T-helper 17 cell (primary cell): ENCODE measurements around the gene USP47. TPM values are rescaled to one million over a fixed set of nuclear protein-coding genes. Genes with fewer than 3 reads are reported as not detected.

Experiments
- ATAC-seq: fragments of 150-1000 bp; cut with Tn5 transposase; 2 replicates; pipeline ENCODE4 v1.10.0; 2021; ENCODE audit warnings: mild to moderate bottlenecking, moderate library complexity
- DNase-seq, 3 donors: peaks; one replicate each; pipeline versions ENCODE4 v3.0.0 to v3.0.0-alpha.2; 2020 to 2021
- H3K9me3 ChIP-seq: one replicate; pipeline ENCODE4 v1.7.0; 2013; ENCODE audit warnings: low read length, mild to moderate bottlenecking; ENCODE audit not compliant: control insufficient read depth, poor library complexity, severe bottlenecking
- H3K27ac Mint-ChIP-seq: one replicate; pipeline ENCODE4 v1.8.0; 2022; ENCODE audit warnings: mild to moderate bottlenecking, moderate library complexity, mixed read lengths
- H3K27me3 Mint-ChIP-seq: one replicate; pipeline ENCODE4 v1.8.0; 2022; ENCODE audit warnings: mixed read lengths
- H3K36me3 Mint-ChIP-seq: one replicate; pipeline ENCODE4 v1.8.0; 2022; ENCODE audit warnings: low read depth, mixed read lengths
- H3K4me1 Mint-ChIP-seq: one replicate; pipeline ENCODE4 v1.8.0; 2022; ENCODE audit warnings: mild to moderate bottlenecking, mixed read lengths
- H3K4me3 Mint-ChIP-seq: one replicate; pipeline ENCODE4 v1.8.0; 2022; ENCODE audit warnings: mild to moderate bottlenecking, moderate library complexity, mixed read lengths
- total RNA-seq, 4 donors: library from RNA in 2 of 4; stranded (reverse) in 2 of 4; gene quantifications; one replicate each; pipeline ENCODE4 v1.2.3 and lab custom pipeline; 2022 to 2026

USP47 gene, protein sequence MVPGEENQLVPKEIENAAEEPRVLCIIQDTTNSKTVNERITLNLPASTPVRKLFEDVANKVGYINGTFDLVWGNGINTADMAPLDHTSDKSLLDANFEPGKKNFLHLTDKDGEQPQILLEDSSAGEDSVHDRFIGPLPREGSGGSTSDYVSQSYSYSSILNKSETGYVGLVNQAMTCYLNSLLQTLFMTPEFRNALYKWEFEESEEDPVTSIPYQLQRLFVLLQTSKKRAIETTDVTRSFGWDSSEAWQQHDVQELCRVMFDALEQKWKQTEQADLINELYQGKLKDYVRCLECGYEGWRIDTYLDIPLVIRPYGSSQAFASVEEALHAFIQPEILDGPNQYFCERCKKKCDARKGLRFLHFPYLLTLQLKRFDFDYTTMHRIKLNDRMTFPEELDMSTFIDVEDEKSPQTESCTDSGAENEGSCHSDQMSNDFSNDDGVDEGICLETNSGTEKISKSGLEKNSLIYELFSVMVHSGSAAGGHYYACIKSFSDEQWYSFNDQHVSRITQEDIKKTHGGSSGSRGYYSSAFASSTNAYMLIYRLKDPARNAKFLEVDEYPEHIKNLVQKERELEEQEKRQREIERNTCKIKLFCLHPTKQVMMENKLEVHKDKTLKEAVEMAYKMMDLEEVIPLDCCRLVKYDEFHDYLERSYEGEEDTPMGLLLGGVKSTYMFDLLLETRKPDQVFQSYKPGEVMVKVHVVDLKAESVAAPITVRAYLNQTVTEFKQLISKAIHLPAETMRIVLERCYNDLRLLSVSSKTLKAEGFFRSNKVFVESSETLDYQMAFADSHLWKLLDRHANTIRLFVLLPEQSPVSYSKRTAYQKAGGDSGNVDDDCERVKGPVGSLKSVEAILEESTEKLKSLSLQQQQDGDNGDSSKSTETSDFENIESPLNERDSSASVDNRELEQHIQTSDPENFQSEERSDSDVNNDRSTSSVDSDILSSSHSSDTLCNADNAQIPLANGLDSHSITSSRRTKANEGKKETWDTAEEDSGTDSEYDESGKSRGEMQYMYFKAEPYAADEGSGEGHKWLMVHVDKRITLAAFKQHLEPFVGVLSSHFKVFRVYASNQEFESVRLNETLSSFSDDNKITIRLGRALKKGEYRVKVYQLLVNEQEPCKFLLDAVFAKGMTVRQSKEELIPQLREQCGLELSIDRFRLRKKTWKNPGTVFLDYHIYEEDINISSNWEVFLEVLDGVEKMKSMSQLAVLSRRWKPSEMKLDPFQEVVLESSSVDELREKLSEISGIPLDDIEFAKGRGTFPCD (N-terminal part only)
- total RNA-seq (10 to 100 TPM; 71.5 to 82.3 TPM), total RNA-seq (lab: John Stamatoyannopoulos, UW) (166 to 265 reads per million in 2 donors)

DNA sequence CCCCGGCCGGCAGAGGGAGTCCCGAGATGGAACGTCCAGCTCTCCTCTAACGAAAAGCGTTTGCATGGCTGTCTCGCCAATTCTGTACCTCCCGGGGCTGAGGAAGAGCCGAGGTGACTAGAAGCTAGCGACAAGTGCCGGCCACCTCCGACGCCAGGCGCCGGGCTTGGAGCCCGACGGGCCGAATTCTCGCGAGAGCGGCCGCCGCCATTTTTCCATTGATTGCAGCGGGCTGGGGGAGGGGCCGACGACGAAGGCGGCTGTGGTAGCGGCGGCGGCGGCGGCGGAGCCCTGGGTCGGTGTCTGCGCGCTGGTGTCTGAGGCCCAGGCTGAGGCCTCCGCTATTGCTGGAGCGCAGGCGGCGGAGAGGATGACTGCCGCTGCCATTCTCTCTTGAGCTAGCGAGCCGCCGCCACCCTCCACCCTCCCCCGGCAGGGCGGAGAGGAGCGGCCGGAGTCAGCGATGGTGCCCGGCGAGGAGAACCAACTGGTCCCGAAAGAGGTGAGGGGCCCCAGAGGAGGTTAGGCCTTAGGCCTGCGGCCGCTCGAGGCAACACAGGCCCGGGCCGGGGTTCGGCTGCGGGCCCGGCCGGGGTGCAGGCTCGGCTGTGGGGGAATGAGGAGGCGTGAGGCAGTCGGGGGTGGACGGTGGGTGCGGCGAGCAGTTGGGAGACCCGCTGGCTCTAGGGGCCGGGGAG, at the start of gene USP47:
Gene USP47, plus strand, starts transcription at position 250 of the 698 bp plus-strand sequence. Its CDS starts 214 bp downstream, at position 464.
- H3K36me3 Mint-ChIP-seq: peaks cover 7% of the 10 kb centered on the region
- ATAC-seq (peak; percentile 88), DNase-seq (peak; percentile 90 to 96 (median 95))
- peaks cover 21% of the 10 kb centered on the region for H3K27me3 Mint-ChIP-seq
- no peaks in the 10 kb centered on the region for H3K9me3 ChIP-seq
- H3K4me1 Mint-ChIP-seq: peaks cover 24% of the 10 kb centered on the region
- H3K4me3 Mint-ChIP-seq: no peak within 1 kb of the TSS
- no peak within 1 kb of the TSS for H3K27ac Mint-ChIP-seq

DNA sequence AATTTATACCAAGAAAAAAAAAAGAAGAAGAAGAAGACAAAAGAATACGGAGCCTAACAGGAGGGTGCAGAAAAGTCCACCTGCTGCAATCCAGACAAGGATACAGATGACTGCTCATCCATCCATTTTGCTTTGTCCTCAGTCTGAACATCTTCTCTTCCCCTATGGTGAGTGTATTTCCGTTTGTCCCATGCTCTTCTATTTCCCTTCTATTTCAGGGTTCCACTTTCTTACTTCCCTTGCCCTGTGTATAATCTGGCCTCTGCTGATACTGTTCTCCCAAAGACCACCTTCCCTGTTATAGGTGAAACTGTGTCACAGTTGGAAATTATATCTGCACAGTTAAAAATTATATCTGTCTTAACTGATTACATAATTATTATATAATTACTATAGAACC, 48.7 kb upstream of the USP47 start:
- ATAC-seq (no peak), DNase-seq (no peak)
- Mint-ChIP-seq H3K36me3 (peaks cover 7% of the 10 kb centered on the region), H3K4me1 (peaks cover 6% of the 10 kb centered on the region), H3K4me3 (no peak overlapping the region), H3K27ac (no peak overlapping the region), H3K27me3 (peaks cover 35% of the 10 kb centered on the region)
- no peaks in the 10 kb centered on the region for H3K9me3 ChIP-seq

DNA sequence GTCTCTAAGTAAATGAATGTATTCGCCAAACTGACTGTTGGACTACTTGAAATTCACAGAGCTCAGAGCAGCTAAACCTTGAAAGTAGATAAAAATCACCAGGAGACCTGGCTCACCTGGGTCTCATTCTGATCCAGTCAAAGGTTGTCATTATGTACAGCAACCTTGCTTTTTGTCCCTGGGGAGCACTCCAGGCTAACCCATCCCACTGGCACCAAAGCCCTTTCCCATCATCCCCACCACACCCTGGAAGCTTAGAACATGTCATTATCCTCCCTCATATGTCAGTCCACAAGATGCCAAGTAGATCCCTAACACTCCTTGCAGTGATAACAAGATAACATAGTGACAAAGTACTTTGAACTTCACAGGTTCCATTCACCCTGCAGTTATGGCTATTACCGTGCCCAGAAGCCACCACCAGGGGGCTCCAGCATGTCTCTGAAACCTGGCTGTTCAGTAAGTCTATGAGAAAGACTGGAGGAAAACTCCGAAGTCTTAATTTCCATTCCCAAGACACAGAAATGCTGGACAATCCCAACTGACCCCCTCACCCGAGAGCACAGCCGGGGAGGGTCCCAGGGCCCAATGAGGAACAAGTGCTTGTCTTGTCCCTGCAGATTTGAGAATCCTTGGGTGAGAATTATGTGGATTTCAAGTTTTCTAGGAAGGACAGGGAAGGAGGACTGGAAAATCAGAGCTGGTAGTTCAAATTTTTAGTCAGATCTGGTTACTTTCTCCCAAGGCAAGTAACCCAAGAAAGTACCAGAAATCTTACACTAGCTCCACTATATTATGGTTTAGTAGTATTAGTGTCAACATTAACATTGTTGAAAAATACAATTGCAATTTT, 43.0 kb upstream of the USP47 start:
- peak; percentile 79 for ATAC-seq
- no peak overlapping the region for H3K4me3 Mint-ChIP-seq
- H3K27me3 Mint-ChIP-seq: peaks cover 34% of the 10 kb centered on the region
- peak; percentile 62 to 65 (median 63) for DNase-seq
- H3K36me3 Mint-ChIP-seq: peaks cover 13% of the 10 kb centered on the region
- H3K4me1 Mint-ChIP-seq: peaks cover 6% of the 10 kb centered on the region
- no peaks in the 10 kb centered on the region for H3K9me3 ChIP-seq
- H3K27ac Mint-ChIP-seq: no peak overlapping the region

- ATAC-seq (no peak), DNase-seq (no peak)
- no peak overlapping the region for H3K27ac Mint-ChIP-seq
- peaks cover 3% of the 10 kb centered on the region for H3K4me1 Mint-ChIP-seq
- peaks cover 27% of the 10 kb centered on the region for H3K27me3 Mint-ChIP-seq
- H3K4me3 Mint-ChIP-seq: no peak overlapping the region
- no peaks in the 10 kb centered on the region for H3K9me3 ChIP-seq
- H3K36me3 Mint-ChIP-seq: peaks cover 6% of the 10 kb centered on the region
These were observed 36.5 kb upstream of the USP47 start for GRCh38 chr11:11805228-11805627.

DNA sequence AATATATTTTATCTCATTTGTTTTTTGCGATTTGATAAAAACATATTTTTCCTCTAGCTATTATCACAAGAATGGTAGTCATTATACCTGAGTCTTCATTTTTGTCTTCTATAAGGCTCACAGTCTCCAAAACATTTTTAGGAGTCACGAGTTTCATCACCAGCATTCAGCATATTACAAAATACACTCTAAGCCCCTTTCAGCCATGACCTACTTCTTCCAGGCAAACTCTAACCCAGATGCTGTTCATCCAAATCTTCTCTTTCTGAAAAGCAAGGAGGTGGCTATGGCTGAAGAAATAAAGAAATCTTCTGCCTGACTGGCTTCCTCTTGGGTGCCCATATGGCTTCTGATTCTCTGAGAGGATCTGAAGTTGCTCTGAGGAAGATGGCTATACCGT, 35.7 kb upstream of the USP47 start:
- peaks cover 34% of the 10 kb centered on the region for H3K27me3 Mint-ChIP-seq
- no peak for ATAC-seq
- H3K36me3 Mint-ChIP-seq: peaks cover 6% of the 10 kb centered on the region
- no peaks in the 10 kb centered on the region for H3K9me3 ChIP-seq
- peaks cover 3% of the 10 kb centered on the region for H3K4me1 Mint-ChIP-seq
- DNase-seq: no peak
- no peak overlapping the region for H3K27ac Mint-ChIP-seq
- no peak overlapping the region for H3K4me3 Mint-ChIP-seq

GRCh38 chr11:11806586-11806985, 35.2 kb upstream of the USP47 start:
- Mint-ChIP-seq H3K36me3 (peaks cover 6% of the 10 kb centered on the region), H3K27me3 (peaks cover 34% of the 10 kb centered on the region), H3K4me3 (no peak overlapping the region), H3K4me1 (peaks cover 3% of the 10 kb centered on the region), H3K27ac (no peak overlapping the region)
- DNase-seq: no peak
- ATAC-seq: no peak
- no peaks in the 10 kb centered on the region for H3K9me3 ChIP-seq

- Mint-ChIP-seq H3K4me1 (peaks cover 3% of the 10 kb centered on the region), H3K4me3 (no peak overlapping the region), H3K36me3 (peaks cover 3% of the 10 kb centered on the region), H3K27me3 (peaks cover 33% of the 10 kb centered on the region), H3K27ac (no peak overlapping the region)
- no peaks in the 10 kb centered on the region for H3K9me3 ChIP-seq
- ATAC-seq (no peak), DNase-seq (no peak)
These were observed 33.7 kb upstream of the USP47 start for GRCh38 chr11:11807811-11808782.

- DNase-seq (no peak), ATAC-seq (no peak)
- peaks cover 3% of the 10 kb centered on the region for H3K4me1 Mint-ChIP-seq
- no peaks in the 10 kb centered on the region for H3K9me3 ChIP-seq
- H3K36me3 Mint-ChIP-seq: no peaks in the 10 kb centered on the region
- peaks cover 26% of the 10 kb centered on the region for H3K27me3 Mint-ChIP-seq
- H3K27ac Mint-ChIP-seq: no peak overlapping the region
- no peak overlapping the region for H3K4me3 Mint-ChIP-seq
These were observed 32.7 kb upstream of the USP47 start for GRCh38 chr11:11808992-11809615.

DNA sequence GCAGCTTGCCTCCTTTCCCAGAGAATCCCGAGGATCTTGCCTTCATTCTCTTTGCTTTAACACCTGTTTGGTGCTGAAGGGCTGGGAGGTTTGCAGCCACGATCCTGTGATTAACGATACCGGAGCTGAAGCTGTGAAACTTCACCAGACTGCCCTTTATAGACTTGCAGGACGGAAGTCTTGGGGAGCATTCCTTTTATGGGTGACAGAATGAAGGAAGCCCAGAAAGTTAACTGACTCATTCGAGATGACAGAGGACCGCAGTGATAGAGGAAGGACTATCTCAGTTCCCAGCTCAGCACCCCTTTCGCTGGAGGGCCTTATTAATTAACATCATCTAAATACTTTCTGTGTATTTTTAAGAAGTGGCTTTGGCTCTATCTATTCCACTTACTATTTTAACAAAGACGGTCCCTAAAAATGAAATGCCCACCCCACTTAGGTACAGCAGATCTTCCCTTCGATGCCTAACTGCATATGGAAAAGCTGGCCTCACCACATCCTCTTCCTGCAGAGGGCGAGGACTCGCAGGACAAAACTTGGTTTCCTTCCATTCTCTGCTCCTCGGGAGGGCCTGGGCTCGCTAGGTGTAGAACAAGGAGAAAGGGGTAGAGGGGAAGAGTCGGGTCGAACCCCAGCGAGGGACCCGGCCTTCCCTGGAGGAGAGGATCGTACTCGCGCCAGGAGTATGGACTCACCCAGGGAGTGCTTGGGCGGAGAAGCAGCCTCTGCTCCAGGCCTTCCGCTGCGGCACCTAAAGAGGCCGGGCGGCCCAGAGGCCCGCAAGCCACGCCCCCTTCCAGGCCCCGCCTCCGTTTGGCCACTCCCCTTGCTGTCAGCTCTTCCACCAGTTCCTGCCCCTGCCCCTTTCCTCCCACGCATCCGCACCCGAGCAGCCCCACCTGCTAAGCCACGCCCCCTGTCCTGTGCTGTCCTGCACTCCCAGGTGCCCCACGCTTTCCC, 30.7 kb upstream of the USP47 start:
- H3K4me3 Mint-ChIP-seq: no peak overlapping the region
- DNase-seq (no peak), ATAC-seq (no peak)

More for the DNA sequence above, 30.7 kb upstream of the USP47 start:
- H3K27ac Mint-ChIP-seq: no peak overlapping the region
- H3K4me1 Mint-ChIP-seq: peaks cover 3% of the 10 kb centered on the region
- H3K27me3 Mint-ChIP-seq: peaks cover 26% of the 10 kb centered on the region
- no peaks in the 10 kb centered on the region for H3K36me3 Mint-ChIP-seq
- no peaks in the 10 kb centered on the region for H3K9me3 ChIP-seq
